Measurements from ENCODE around the gene CCDC12. TPM values are rescaled to one million over a fixed set of nuclear protein-coding genes. Genes with fewer than 3 reads are reported as not detected.
A peak's percentile ranks its signal among the peaks of the same experiment; 100 is the strongest.

CCDC12 gene
- total RNA-seq, 2 experiments from 2014 or later = 58.6 to 60.0 TPM

- no peaks in the 10 kb centered on the region for H3K27me3 Mint-ChIP-seq
- H3K27ac Mint-ChIP-seq = no peak overlapping the region
- H3K9me3 Mint-ChIP-seq = no peaks in the 10 kb centered on the region
- no peak for DNase-seq
- POLR2A ChIA-PET = no interaction called here
- H3K4me1 Mint-ChIP-seq = peaks cover 5% of the 10 kb centered on the region
- ATAC-seq (ENCODE audit: low read depth) = no peak
- no peak overlapping the region for H3K4me3 Mint-ChIP-seq
- peaks cover 9% of the 10 kb centered on the region for H3K36me3 Mint-ChIP-seq
Observed at GRCh38 chr3:47004369-47005211, 28.0 kb upstream of the CCDC12 start.

GRCh38 chr3:47003461-47004368 lies 27.2 kb upstream of the CCDC12 start:
- POLR2A ChIA-PET = no interaction called here
- H3K4me1 Mint-ChIP-seq = peaks cover 5% of the 10 kb centered on the region
- H3K27ac Mint-ChIP-seq = no peak overlapping the region
- no peaks in the 10 kb centered on the region for H3K9me3 Mint-ChIP-seq
- ATAC-seq (ENCODE audit: low read depth) (no peak), DNase-seq (peak; percentile 27)
- peaks cover 9% of the 10 kb centered on the region for H3K36me3 Mint-ChIP-seq
- H3K27me3 Mint-ChIP-seq = no peaks in the 10 kb centered on the region
- H3K4me3 Mint-ChIP-seq = no peak overlapping the region

GRCh38 chr3:47003056-47003410 lies 26.5 kb upstream of the CCDC12 start:
- POLR2A ChIA-PET = no interaction called here
- ATAC-seq (ENCODE audit: low read depth) = no peak
- Mint-ChIP-seq H3K27me3 (no peaks in the 10 kb centered on the region), H3K27ac (no peak overlapping the region), H3K4me3 (no peak overlapping the region), H3K4me1 (peaks cover 7% of the 10 kb centered on the region), H3K9me3 (no peaks in the 10 kb centered on the region), H3K36me3 (peaks cover 10% of the 10 kb centered on the region)
- peak; percentile 30 for DNase-seq

GRCh38 chr3:47002171-47003055 lies 25.9 kb upstream of the CCDC12 start:
- ATAC-seq (ENCODE audit: low read depth) = no peak
- POLR2A ChIA-PET = no interaction called here

GRCh38 chr3:47001731-47002170 lies 25.2 kb upstream of the CCDC12 start:
- H3K27ac Mint-ChIP-seq = no peak overlapping the region
- H3K27me3 Mint-ChIP-seq = no peaks in the 10 kb centered on the region
- no peaks in the 10 kb centered on the region for H3K9me3 Mint-ChIP-seq
- peaks cover 13% of the 10 kb centered on the region for H3K36me3 Mint-ChIP-seq
- DNase-seq (no peak), ATAC-seq (ENCODE audit: low read depth) (no peak)
- H3K4me3 Mint-ChIP-seq = no peak overlapping the region
- peaks cover 13% of the 10 kb centered on the region for H3K4me1 Mint-ChIP-seq
- POLR2A ChIA-PET = no interaction called here

More at GRCh38 chr3:47002171-47003055, 25.9 kb upstream of the CCDC12 start:
- Mint-ChIP-seq H3K27me3 (no peaks in the 10 kb centered on the region), H3K36me3 (peaks cover 10% of the 10 kb centered on the region), H3K4me3 (no peak overlapping the region), H3K9me3 (no peaks in the 10 kb centered on the region), H3K27ac (no peak overlapping the region), H3K4me1 (peaks cover 7% of the 10 kb centered on the region)
- peak; percentile 27 for DNase-seq

GRCh38 chr3:47000922-47001730 lies 24.6 kb upstream of the CCDC12 start:
- ATAC-seq (ENCODE audit: low read depth) (no peak), DNase-seq (no peak)
- Mint-ChIP-seq H3K4me1 (peaks cover 14% of the 10 kb centered on the region), H3K27me3 (no peaks in the 10 kb centered on the region), H3K36me3 (peaks cover 13% of the 10 kb centered on the region), H3K9me3 (no peaks in the 10 kb centered on the region), H3K27ac (no peak overlapping the region), H3K4me3 (no peak overlapping the region)
- POLR2A ChIA-PET = no interaction called here

GRCh38 chr3:47000198-47000815 lies 23.8 kb upstream of the CCDC12 start:
- Mint-ChIP-seq H3K4me3 (no peak overlapping the region), H3K4me1 (peaks cover 14% of the 10 kb centered on the region), H3K36me3 (peaks cover 9% of the 10 kb centered on the region), H3K9me3 (no peaks in the 10 kb centered on the region), H3K27ac (no peak overlapping the region), H3K27me3 (no peaks in the 10 kb centered on the region)
- ATAC-seq (ENCODE audit: low read depth) = no peak
- POLR2A ChIA-PET = interaction anchor here (1.9 kb wide), 1 partner anchor 9 kb away, joined by 10 read pairs; no protein-coding TSS in a partner anchor
- DNase-seq = no peak

GRCh38 chr3:46999516-47000197 lies 23.1 kb upstream of the CCDC12 start:
- H3K4me3 Mint-ChIP-seq = no peak overlapping the region
- no peaks in the 10 kb centered on the region for H3K9me3 Mint-ChIP-seq
- DNase-seq = no peak
- peaks cover 14% of the 10 kb centered on the region for H3K4me1 Mint-ChIP-seq
- no peak overlapping the region for H3K27ac Mint-ChIP-seq
- H3K36me3 Mint-ChIP-seq = peaks cover 9% of the 10 kb centered on the region
- no peaks in the 10 kb centered on the region for H3K27me3 Mint-ChIP-seq
- POLR2A ChIA-PET = interaction anchor here (1.9 kb wide), 1 partner anchor 10 kb away, joined by 10 read pairs; no protein-coding TSS in a partner anchor
- ATAC-seq (ENCODE audit: low read depth) = no peak

GRCh38 chr3:46998852-46999515 lies 22.4 kb upstream of the CCDC12 start:
- POLR2A ChIA-PET = interaction anchor here (0.9 to 1.9 kb wide), 4 partner anchors 10 to 46 kb away, joined by 3 to 10 read pairs (median 4); no protein-coding TSS in a partner anchor
- ATAC-seq (ENCODE audit: low read depth) (no peak), DNase-seq (no peak)
- Mint-ChIP-seq H3K36me3 (peaks cover 9% of the 10 kb centered on the region), H3K27ac (no peak overlapping the region), H3K4me3 (no peak overlapping the region), H3K4me1 (peaks cover 14% of the 10 kb centered on the region), H3K27me3 (no peaks in the 10 kb centered on the region), H3K9me3 (no peaks in the 10 kb centered on the region)

- Mint-ChIP-seq H3K9me3 (no peaks in the 10 kb centered on the region), H3K27me3 (no peaks in the 10 kb centered on the region), H3K27ac (peak overlapping the region; percentile 71), H3K36me3 (peaks cover 9% of the 10 kb centered on the region), H3K4me3 (no peak overlapping the region), H3K4me1 (peaks cover 14% of the 10 kb centered on the region)
- DNase-seq (peak; percentile 84), ATAC-seq (ENCODE audit: low read depth) (peak; percentile 64)
- POLR2A ChIA-PET = interaction anchor here (0.9 to 1.9 kb wide), 4 partner anchors 11 to 45 kb away, joined by 3 to 10 read pairs (median 4); no protein-coding TSS in a partner anchor
Observed at GRCh38 chr3:46998121-46998851, 21.7 kb upstream of the CCDC12 start.

Measured in activated naive CD8-positive, alpha-beta T cell treated with anti-CD3 and anti-CD28 coated beads, Interleukin-2, amount 10 ng/mL, durations not matched to agents 7 days and 5 days (primary cell).